Hepatocyte (in vitro differentiated cells): ENCODE data around the gene NID1.

ENCODE experiments used
- CTCF ChIP-seq: fragments of 200-600 bp; sonication (generic); IDR thresholded peaks from 2 replicates; pipeline ENCODE4 v1.5.1; 2016; ENCODE audit warnings: antibody characterized with exemption, mild to moderate bottlenecking; ENCODE audit not compliant: poor library complexity
- EZH2 ChIP-seq: fragments of 200-600 bp; sonication (generic); IDR thresholded peaks from 2 replicates; pipeline ENCODE4 v1.6.1; 2016; ENCODE audit warnings: antibody characterized with exemption, mild to moderate bottlenecking, borderline replicate concordance
- EZH2phosphoT487 ChIP-seq: fragments of 200-600 bp; sonication (generic); IDR thresholded peaks from one replicate; pipeline ENCODE4 v1.6.1; 2018; ENCODE audit warnings: antibody characterized with exemption, mild to moderate bottlenecking, low read depth, moderate library complexity; ENCODE audit not compliant: unreplicated experiment, severe bottlenecking

- TF ChIP-seq CTCF, result no peak
- no peak for TF ChIP-seq EZH2phosphoT487
- no peak for TF ChIP-seq EZH2
Measured at GRCh38 chr1:236033336-236033735, 31.6 kb downstream of the NID1 start.
